Vagina (tissue), 2 donors: ENCODE measurements around the gene SCARF1.

Experiments used
- POLR2A ChIP-seq, 2 donors: fragments of 450-650 bp; IDR thresholded peaks; one replicate each; pipeline ENCODE4 v1.6.1; 2017; ENCODE audit warnings: antibody characterized with exemption in 2 of 2, mild to moderate bottlenecking in 2 of 2, moderate library complexity in 2 of 2
- POLR2AphosphoS5 ChIP-seq, 2 donors: sonication (generic); formaldehyde crosslinking; IDR thresholded peaks; one replicate each; pipeline ENCODE4 v1.9.0; 2017; ENCODE audit warnings: antibody characterized with exemption in 2 of 2, mild to moderate bottlenecking in 2 of 2, low read depth in 1 of 2; ENCODE audit not compliant: insufficient read depth in 1 of 2
- TF ChIP-seq, protein P1 (sequence below), 3 experiments: fragments of 450-650 bp in 2 of 3; fragments of 200-600 bp in 1 of 3; sonication (generic) in 1 of 3; IDR thresholded peaks; one replicate each; pipeline ENCODE4 v1.5.1; 2017 to 2019; ENCODE audit warnings: antibody characterized with exemption in 3 of 3, mild to moderate bottlenecking in 2 of 3, moderate library complexity in 2 of 3

DNA sequence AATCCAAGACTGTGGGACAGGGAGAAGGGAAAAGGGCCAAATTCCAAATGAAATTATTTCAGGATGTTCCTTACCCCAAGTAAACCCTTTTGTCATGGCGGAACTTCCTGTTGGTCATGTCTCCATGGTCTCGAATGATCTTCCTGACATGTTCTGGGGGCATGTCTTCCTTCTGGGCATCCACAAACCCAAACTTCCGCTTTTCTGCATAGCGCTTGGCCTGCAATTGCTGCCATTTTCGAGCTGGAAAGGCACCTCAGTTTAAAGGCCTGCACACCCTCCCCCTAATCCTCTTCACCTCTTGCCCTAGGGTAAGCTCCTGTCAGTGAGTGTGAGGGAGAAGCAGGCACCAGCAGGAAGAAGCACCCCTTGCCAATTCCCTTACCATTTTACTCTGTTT, 37.9 kb upstream of the SCARF1 start:
- TF ChIP-seq, protein P1, sequence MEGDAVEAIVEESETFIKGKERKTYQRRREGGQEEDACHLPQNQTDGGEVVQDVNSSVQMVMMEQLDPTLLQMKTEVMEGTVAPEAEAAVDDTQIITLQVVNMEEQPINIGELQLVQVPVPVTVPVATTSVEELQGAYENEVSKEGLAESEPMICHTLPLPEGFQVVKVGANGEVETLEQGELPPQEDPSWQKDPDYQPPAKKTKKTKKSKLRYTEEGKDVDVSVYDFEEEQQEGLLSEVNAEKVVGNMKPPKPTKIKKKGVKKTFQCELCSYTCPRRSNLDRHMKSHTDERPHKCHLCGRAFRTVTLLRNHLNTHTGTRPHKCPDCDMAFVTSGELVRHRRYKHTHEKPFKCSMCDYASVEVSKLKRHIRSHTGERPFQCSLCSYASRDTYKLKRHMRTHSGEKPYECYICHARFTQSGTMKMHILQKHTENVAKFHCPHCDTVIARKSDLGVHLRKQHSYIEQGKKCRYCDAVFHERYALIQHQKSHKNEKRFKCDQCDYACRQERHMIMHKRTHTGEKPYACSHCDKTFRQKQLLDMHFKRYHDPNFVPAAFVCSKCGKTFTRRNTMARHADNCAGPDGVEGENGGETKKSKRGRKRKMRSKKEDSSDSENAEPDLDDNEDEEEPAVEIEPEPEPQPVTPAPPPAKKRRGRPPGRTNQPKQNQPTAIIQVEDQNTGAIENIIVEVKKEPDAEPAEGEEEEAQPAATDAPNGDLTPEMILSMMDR (IDR thresholded peaks at IDR 0.05): no peak
- TF ChIP-seq POLR2AphosphoS5 (IDR thresholded peaks at IDR 0.05; ENCODE audit: insufficient read depth in 1 of 2, low read depth in 1 of 2) (no peak), POLR2A (IDR thresholded peaks at IDR 0.05) (no peak)
